ENCODE measurements around the gene HOXA13. TPM values are rescaled to one million over a fixed set of nuclear protein-coding genes. Genes with fewer than 3 reads are reported as not detected.

The HOXA13 gene
- total RNA-seq, 3 donors from 2014 or later: 28.0 to 54.3 (median 42.2) TPM

DNA sequence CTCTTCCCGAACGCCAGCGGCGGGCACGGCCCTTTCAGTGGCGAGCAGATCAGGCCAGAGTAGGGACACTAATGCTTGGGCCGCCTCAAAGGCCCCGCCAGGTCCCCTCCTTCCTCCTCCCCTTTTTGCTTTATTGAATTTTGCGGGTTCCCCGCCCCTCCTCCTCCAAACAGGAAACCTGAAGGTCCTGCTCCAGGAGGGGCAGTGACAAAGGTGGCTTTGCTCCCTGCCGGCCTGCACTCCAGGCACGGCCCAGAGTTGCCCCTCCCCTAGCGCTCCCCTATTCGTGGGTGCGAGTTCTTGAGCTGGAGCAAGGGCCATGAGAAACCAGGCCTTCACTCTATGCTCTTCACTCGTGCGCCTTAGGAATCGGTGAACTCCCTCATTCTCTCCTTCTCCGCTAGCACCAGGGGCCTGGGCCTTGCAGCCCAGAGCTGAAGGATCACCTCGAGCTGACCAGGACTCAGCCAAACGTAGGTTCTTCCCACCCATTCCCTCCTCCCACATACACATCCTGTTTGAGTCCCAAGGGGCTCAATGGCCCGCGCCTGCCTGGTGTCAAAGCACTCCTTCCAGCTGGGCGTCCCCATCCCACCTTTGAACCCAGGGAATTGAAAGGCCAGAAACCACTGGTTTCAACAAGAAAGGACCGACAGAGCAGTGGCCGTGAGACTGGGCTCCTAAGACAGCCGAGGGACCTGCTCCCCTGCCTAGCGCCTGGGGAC is 51.7 kb downstream of the HOXA13 start:
- DNase-seq (peak; percentile 78 to 84 (median 79)), ATAC-seq (peak; percentile 25)
- Histone ChIP-seq H3K4me3 (peak overlapping the region; percentile 15), H3K4me1 (ENCODE audit: low read depth) (peaks cover 31% of the 10 kb centered on the region), H3K9me3 (no peaks in the 10 kb centered on the region), H3K36me3 (ENCODE audit: low read depth) (no peaks in the 10 kb centered on the region)
- TF ChIP-seq, protein P1, sequence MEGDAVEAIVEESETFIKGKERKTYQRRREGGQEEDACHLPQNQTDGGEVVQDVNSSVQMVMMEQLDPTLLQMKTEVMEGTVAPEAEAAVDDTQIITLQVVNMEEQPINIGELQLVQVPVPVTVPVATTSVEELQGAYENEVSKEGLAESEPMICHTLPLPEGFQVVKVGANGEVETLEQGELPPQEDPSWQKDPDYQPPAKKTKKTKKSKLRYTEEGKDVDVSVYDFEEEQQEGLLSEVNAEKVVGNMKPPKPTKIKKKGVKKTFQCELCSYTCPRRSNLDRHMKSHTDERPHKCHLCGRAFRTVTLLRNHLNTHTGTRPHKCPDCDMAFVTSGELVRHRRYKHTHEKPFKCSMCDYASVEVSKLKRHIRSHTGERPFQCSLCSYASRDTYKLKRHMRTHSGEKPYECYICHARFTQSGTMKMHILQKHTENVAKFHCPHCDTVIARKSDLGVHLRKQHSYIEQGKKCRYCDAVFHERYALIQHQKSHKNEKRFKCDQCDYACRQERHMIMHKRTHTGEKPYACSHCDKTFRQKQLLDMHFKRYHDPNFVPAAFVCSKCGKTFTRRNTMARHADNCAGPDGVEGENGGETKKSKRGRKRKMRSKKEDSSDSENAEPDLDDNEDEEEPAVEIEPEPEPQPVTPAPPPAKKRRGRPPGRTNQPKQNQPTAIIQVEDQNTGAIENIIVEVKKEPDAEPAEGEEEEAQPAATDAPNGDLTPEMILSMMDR (IDR thresholded peaks at IDR 0.05): no peak
- intact Hi-C loops (cut with DNase I, micrococcal nuclease): loop anchor here in 1 of 2 donors (5.0 kb wide), 1 partner anchor 466 kb away; no protein-coding TSS in a partner anchor

DNA sequence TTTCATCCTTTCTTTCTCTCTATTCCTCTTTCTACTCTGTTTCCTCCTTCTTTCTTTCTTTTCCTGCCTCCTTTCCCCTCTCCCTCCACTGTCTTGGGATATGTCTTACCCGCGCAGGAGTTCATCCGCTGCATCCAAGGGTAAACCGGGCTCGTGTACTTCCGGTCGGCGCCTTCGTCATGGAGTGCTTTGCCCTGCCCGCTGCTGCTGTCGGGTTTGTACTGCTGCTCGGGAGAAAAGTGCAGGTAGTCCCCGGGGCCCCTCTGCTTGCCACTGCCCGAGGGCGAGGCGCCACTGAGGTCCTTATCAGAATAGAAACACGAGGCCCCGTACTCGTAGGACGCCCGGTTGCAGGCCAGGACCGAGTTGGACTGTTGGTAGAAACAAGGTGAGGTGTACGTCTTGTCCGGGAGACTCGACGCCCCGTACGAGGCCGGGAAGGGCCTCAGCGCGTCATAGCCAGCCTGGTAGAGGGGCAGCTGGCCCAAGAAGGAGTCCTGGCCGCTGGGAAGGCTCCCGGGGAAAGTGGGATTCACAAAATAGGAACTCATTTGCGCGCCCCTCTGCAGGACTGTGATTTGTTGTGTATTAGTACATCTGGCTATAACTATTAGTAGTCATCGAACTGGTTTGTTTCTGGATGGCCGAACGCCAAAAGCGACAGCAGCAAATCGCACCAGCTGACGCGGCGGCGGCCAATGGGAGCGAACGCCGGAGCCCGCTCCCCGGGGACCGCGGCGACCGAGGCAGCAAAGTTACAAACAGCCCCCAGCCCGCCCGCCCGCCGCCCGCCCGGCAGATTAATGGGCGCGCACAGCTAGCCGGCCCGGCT is 52.5 kb downstream of the HOXA13 start, which contains the start of gene HOXA6:
TSS of gene HOXA6 (minus strand) at position 576 of the 832 bp plus-strand sequence. CDS start at position 551, 25 bp downstream.
- DNase-seq (peak; percentile 73 to 84 (median 79)), ATAC-seq (peak; percentile 1)
- intact Hi-C loops (cut with DNase I, micrococcal nuclease): loop anchor here in 1 of 2 donors (5.0 kb wide), 1 partner anchor 465 kb away; no protein-coding TSS in a partner anchor
- Histone ChIP-seq H3K36me3 (ENCODE audit: low read depth) (no peaks in the 10 kb centered on the region), H3K4me1 (ENCODE audit: low read depth) (peaks cover 26% of the 10 kb centered on the region), H3K9me3 (no peaks in the 10 kb centered on the region), H3K4me3 (peak within 1 kb of the TSS; percentile 15)
- TF ChIP-seq, protein P1 (IDR thresholded peaks at IDR 0.05): no peak

DNA sequence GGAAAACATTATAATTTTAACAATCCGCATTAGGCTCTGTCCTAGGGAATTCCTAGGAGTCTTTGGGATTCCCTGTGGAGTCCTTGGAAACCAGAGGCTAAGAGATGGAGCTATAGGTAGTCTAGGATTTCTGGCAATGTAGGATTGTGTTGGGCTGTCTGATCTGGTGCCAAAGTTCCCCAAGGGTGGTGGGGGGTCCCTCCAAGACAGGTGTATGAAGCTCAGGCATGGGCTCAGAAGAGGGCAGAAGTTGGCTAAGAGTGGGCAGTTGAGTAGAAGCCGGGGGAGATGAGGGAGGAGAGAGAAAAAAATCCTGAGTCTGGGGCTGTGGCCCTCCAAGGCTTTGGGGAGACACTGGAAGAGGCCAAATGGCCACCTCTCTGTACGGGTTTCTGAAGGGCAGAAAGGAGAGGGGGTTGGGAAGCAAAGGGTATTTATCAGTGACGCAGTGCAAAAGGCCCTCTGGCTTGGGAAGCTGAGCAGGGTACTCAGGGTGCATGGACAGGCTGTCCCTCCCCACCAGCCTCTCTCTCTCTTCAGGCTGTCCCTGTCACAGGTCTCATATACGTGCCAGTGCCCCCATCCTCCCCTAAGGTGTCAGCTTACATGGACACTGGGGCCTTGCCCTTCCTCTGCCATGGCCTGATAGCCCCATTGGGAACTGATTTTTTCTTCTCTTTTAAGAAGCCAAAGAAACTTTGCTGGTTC is 53.2 kb downstream of the HOXA13 start:
- H3K36me3 ChIP-seq (ENCODE audit: low read depth): no peaks in the 10 kb centered on the region
- ATAC-seq: no peak
- H3K4me1 ChIP-seq (ENCODE audit: low read depth): peaks cover 26% of the 10 kb centered on the region
- H3K4me3 ChIP-seq: no peak overlapping the region
- no peaks in the 10 kb centered on the region for H3K9me3 ChIP-seq
- TF ChIP-seq, protein P1 (IDR thresholded peaks at IDR 0.05): no peak
- DNase-seq: peak in 2 of 3 donors; percentile 20 to 47
- intact Hi-C loops (cut with DNase I, micrococcal nuclease): loop anchor here in 1 of 2 donors (5.0 kb wide), 1 partner anchor 464 kb away; no protein-coding TSS in a partner anchor

DNA sequence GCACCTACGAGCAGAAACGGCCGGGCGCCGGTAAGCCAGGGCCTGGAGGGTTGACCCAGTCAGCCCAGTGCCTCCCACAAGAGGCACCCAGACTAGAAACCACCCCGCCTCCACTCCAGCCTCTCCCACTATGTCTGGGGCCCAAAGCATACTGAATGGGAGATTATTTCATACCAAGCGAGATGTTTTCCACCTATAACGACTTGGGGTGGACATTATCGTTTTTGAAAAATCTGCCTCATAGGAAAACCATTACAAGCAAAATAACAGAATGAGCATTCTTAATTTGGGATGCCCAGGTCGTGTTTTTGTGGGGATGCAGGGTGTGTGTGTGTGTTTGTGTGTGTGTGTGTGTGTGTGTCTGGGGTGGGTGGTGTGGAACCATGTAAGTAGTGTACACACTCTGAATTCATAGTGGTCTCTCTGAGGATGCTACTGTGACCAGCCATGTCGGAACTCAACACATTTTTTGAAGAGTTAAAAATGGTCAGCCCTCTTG is 53.9 kb downstream of the HOXA13 start:
- peaks cover 31% of the 10 kb centered on the region for H3K4me1 ChIP-seq (ENCODE audit: low read depth)
- TF ChIP-seq, protein P1 (IDR thresholded peaks at IDR 0.05): no peak
- H3K36me3 ChIP-seq (ENCODE audit: low read depth): no peaks in the 10 kb centered on the region
- H3K4me3 ChIP-seq: no peak overlapping the region
- ATAC-seq (no peak), DNase-seq (peak in 2 of 3 donors; percentile 7 to 16)
- intact Hi-C loops (cut with DNase I, micrococcal nuclease): loop anchor here in 1 of 2 donors (5.0 kb wide), 1 partner anchor 464 kb away; no protein-coding TSS in a partner anchor
- H3K9me3 ChIP-seq: no peaks in the 10 kb centered on the region

Measured in mucosa of descending colon (tissue), 3 donors.